ENCODE results near the gene CMIP. TPM values are rescaled to one million over a fixed set of nuclear protein-coding genes. Genes with fewer than 3 reads are reported as not detected.

CMIP gene
- total and polyA plus RNA-seq, 10 of the 15 experiments (the other 5 are each of a cell fraction or from before 2014, with no cell fraction given) = 1.2 to 43.2 (median 4.4) TPM

DNA sequence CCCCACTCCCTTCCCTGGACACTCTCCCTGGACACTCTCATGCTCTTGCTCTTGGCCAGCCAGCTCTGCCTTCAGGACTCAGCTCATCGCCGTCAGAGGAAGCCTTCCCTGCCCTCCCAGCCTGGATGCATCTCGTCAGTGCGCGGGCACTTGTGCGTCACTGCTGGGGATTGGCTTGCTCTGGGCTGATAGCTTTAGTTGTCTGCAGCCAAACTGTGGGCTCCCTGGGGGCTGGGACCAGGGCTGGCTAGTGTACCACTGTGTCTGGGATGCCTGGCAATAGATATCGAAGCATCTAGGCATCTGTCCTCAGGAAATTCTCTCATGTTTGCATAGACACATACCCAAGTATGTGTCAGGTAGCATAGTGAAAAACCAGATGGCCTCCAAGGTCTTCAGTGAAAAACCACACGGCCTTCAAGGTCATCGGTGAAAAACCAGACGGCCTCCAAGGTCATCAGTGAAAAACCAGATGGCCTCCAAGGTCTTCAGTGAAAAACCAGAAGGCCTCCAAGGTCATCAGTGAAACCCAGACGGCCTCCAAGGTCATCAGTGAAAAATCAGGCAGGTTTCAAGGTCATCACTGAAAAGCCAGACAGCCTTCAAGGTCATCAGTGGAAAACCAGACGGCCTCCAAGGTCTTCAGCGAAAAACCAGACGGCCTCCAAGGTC, 72.0 kb downstream of the CMIP start:
- H3K9ac ChIP-seq (ENCODE audit: control insufficient read depth, insufficient read depth, low read length) = no peak overlapping the region
- ATAC-seq (no peak), DNase-seq (ENCODE audit: low read depth, low spot score) (no peak), FAIRE-seq (no peak)
- CTCF ChIA-PET = no interaction called here
- RAD21 ChIA-PET (ENCODE audit: unreplicated experiment) = interaction anchor here (1.1 to 1.3 kb wide), 2 partner anchors 11 to 112 kb away, joined by 3 read pairs; no protein-coding TSS in a partner anchor
- peaks cover 17% of the 10 kb centered on the region for H3K79me2 ChIP-seq (ENCODE audit: control insufficient read depth, insufficient read depth, low read length)
- WGBS (ENCODE audit: insufficient coverage, insufficient replicate concordance, low lambda C conversion rate, missing lambda C conversion rate) = 96% methylated on average over 14 of the region's 14 CpGs
- no TSS peak for BruUV-seq (replicated peaks)
- H3K27me3 ChIP-seq (replicated peaks in 1 of 2; ENCODE audit: control insufficient read depth in 2 of 2, insufficient read depth in 2 of 2, low read length in 1 of 2) = no peaks in the 10 kb centered on the region
- no peaks in the 10 kb centered on the region; the same call in 1 of the 3 replicates for H3K9me3 ChIP-seq (replicated peaks; ENCODE audit: control insufficient read depth, insufficient read depth, low read length)
- peaks cover 4 to 5% of the 10 kb centered on the region in 2 experiments; a peak in 3 of 4 replicates for H3K36me3 ChIP-seq (ENCODE audit: control insufficient read depth in 2 of 2, insufficient read depth in 2 of 2, low read length in 1 of 2)
- no peak overlapping the region for H2AFZ ChIP-seq (ENCODE audit: control insufficient read depth, low read depth, low read length)
- POLR2A ChIA-PET = interaction anchor here (1.1 kb wide), 1 partner anchor 35 kb away, joined by 4 read pairs; no protein-coding TSS in a partner anchor
- H3K4me1 ChIP-seq (ENCODE audit: control insufficient read depth, insufficient read depth, low read length) = peaks cover 45% of the 10 kb centered on the region
- in situ Hi-C loops (cut with MboI) (no loop called here), intact Hi-C loops (cut with micrococcal nuclease; ENCODE audit: unreplicated experiment) (no loop called here)
- SMC1A ChIA-PET (ENCODE audit: uncharacterized antibody, unreplicated experiment) = interaction anchor here (1.2 kb wide), 1 partner anchor 11 kb away, joined by 3 read pairs; no protein-coding TSS in a partner anchor
- H3K4me3 ChIP-seq = no peak overlapping the region
- no peak overlapping the region for H3K27ac ChIP-seq (ENCODE audit: control insufficient read depth, insufficient read depth)
- TF ChIP-seq PAX8 (IDR thresholded peaks at IDR 0.05) (no peak), SMAD1 (IDR thresholded peaks at IDR 0.05; ENCODE audit: low read depth, partially characterized antibody) (no peak)
- TF ChIP-seq, protein P1, sequence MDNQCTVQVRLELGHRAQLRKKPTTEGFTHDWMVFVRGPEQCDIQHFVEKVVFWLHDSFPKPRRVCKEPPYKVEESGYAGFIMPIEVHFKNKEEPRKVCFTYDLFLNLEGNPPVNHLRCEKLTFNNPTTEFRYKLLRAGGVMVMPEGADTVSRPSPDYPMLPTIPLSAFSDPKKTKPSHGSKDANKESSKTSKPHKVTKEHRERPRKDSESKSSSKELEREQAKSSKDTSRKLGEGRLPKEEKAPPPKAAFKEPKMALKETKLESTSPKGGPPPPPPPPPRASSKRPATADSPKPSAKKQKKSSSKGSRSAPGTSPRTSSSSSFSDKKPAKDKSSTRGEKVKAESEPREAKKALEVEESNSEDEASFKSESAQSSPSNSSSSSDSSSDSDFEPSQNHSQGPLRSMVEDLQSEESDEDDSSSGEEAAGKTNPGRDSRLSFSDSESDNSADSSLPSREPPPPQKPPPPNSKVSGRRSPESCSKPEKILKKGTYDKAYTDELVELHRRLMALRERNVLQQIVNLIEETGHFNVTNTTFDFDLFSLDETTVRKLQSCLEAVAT (IDR thresholded peaks at IDR 0.05) = no peak
- TF ChIP-seq, protein P2, sequence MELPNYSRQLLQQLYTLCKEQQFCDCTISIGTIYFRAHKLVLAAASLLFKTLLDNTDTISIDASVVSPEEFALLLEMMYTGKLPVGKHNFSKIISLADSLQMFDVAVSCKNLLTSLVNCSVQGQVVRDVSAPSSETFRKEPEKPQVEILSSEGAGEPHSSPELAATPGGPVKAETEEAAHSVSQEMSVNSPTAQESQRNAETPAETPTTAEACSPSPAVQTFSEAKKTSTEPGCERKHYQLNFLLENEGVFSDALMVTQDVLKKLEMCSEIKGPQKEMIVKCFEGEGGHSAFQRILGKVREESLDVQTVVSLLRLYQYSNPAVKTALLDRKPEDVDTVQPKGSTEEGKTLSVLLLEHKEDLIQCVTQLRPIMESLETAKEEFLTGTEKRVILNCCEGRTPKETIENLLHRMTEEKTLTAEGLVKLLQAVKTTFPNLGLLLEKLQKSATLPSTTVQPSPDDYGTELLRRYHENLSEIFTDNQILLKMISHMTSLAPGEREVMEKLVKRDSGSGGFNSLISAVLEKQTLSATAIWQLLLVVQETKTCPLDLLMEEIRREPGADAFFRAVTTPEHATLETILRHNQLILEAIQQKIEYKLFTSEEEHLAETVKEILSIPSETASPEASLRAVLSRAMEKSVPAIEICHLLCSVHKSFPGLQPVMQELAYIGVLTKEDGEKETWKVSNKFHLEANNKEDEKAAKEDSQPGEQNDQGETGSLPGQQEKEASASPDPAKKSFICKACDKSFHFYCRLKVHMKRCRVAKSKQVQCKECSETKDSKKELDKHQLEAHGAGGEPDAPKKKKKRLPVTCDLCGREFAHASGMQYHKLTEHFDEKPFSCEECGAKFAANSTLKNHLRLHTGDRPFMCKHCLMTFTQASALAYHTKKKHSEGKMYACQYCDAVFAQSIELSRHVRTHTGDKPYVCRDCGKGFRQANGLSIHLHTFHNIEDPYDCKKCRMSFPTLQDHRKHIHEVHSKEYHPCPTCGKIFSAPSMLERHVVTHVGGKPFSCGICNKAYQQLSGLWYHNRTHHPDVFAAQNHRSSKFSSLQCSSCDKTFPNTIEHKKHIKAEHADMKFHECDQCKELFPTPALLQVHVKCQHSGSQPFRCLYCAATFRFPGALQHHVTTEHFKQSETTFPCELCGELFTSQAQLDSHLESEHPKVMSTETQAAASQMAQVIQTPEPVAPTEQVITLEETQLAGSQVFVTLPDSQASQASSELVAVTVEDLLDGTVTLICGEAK (IDR thresholded peaks at IDR 0.05; ENCODE audit: borderline replicate concordance) = no peak
- no peak overlapping the region for H3K4me2 ChIP-seq (ENCODE audit: control insufficient read depth, insufficient read depth)
- H4K20me1 ChIP-seq (ENCODE audit: control insufficient read depth, insufficient read depth) = no peaks in the 10 kb centered on the region; the same call in 1 of the 2 replicates

Data from GM12878 (cell line).